Liver (tissue), 9 donors: ENCODE measurements around the gene KIRREL3. TPM values are rescaled to one million over a fixed set of nuclear protein-coding genes. Genes with fewer than 3 reads are reported as not detected.

ENCODE experiments used
- DNase-seq: peaks from one replicate; pipeline ENCODE4 v3.0.0-alpha.2; 2017; ENCODE audit warnings: low spot score
- H3K27ac ChIP-seq, 2 donors: one replicate each; pipeline ENCODE4 v1.7.0; 2013; ENCODE audit warnings: inconsistent platforms in 2 of 2, low read length in 2 of 2, control low read depth in 1 of 2, low read depth in 1 of 2, mild to moderate bottlenecking in 1 of 2
- H3K27me3 ChIP-seq, 4 donors: one replicate each; pipeline versions ENCODE4 v1.6.1 to v1.7.0; 2013; ENCODE audit warnings: low read length in 3 of 4, inconsistent platforms in 1 of 4, mild to moderate bottlenecking in 1 of 4, moderate library complexity in 1 of 4; ENCODE audit not compliant: control insufficient read depth in 4 of 4, insufficient read depth in 4 of 4
- H3K36me3 ChIP-seq, 4 donors: one replicate each; pipeline versions ENCODE4 v1.6.1 to v1.7.0; 2013; ENCODE audit warnings: low read length in 3 of 4, mild to moderate bottlenecking in 3 of 4, low read depth in 1 of 4, moderate library complexity in 1 of 4; ENCODE audit not compliant: control insufficient read depth in 4 of 4, insufficient read depth in 3 of 4
- H3K4me1 ChIP-seq, 4 donors: one replicate each; pipeline versions ENCODE4 v1.6.1 to v1.7.0; 2013; ENCODE audit warnings: low read length in 3 of 4, mild to moderate bottlenecking in 3 of 4, moderate library complexity in 1 of 4; ENCODE audit not compliant: control insufficient read depth in 4 of 4, insufficient read depth in 4 of 4
- H3K4me3 ChIP-seq, 3 donors: one replicate each; pipeline versions ENCODE4 v1.6.1 to v1.7.0; 2013; ENCODE audit warnings: low read length in 3 of 3, control low read depth in 1 of 3, low read depth in 1 of 3, mild to moderate bottlenecking in 1 of 3
- H3K9ac ChIP-seq, 2 donors: one replicate each; pipeline ENCODE4 v1.7.0; 2013; ENCODE audit warnings: low read length in 2 of 2, mild to moderate bottlenecking in 2 of 2, moderate library complexity in 2 of 2, control low read depth in 1 of 2, low read depth in 1 of 2
- H3K9me3 ChIP-seq, 4 donors: one replicate each; pipeline versions ENCODE4 v1.6.1 to v1.7.0; 2013; ENCODE audit warnings: low read length in 3 of 4; ENCODE audit not compliant: control insufficient read depth in 4 of 4
- ATF3 ChIP-seq: IDR thresholded peaks from 2 replicates; pipeline ENCODE4 v1.6.1; 2016; ENCODE audit warnings: antibody characterized with exemption
- CTCF ChIP-seq: fragments of 150-350 bp; IDR thresholded peaks from 2 replicates; pipeline ENCODE4 v1.5.1; 2017; ENCODE audit warnings: improper control_type of control experiment, low read depth, low read length; ENCODE audit not compliant: missing input control
- EGR1 ChIP-seq, 2 donors: IDR thresholded peaks; 2 replicates each; pipeline ENCODE4 v1.6.1; 2016 to 2018; ENCODE audit warnings: antibody characterized with exemption in 2 of 2, low read depth in 2 of 2
- FOXA1 ChIP-seq: IDR thresholded peaks from 2 replicates; pipeline ENCODE4 v1.6.1; 2016; ENCODE audit warnings: antibody characterized with exemption
- FOXA2 ChIP-seq: IDR thresholded peaks from 2 replicates; pipeline ENCODE4 v1.6.1; 2016; ENCODE audit warnings: antibody characterized with exemption
- GABPA ChIP-seq, 2 donors: IDR thresholded peaks in 1 of 2; conservative IDR thresholded peaks in 1 of 2; 2 replicates each; pipeline ENCODE4 v1.6.1; 2016; ENCODE audit warnings: antibody characterized with exemption in 2 of 2, mild to moderate bottlenecking in 1 of 2, moderate library complexity in 1 of 2
- HNF4A ChIP-seq, 2 donors: conservative IDR thresholded peaks; 2 replicates each; pipeline ENCODE4 v1.6.1; 2016; ENCODE audit warnings: antibody characterized with exemption in 2 of 2, mild to moderate bottlenecking in 2 of 2
- HNF4G ChIP-seq: IDR thresholded peaks from 2 replicates; pipeline ENCODE4 v1.6.1; 2016; ENCODE audit warnings: antibody characterized with exemption
- JUND ChIP-seq, 2 donors: IDR thresholded peaks; 2 replicates each; pipeline ENCODE4 v1.6.1; 2016; ENCODE audit warnings: antibody characterized with exemption in 2 of 2
- NR2F2 ChIP-seq: IDR thresholded peaks from 2 replicates; pipeline ENCODE4 v1.6.1; 2016; ENCODE audit warnings: antibody characterized with exemption
- RAD21 ChIP-seq, 2 donors: IDR thresholded peaks; 2 replicates each; pipeline ENCODE4 v1.6.1; 2016; ENCODE audit warnings: antibody characterized with exemption in 2 of 2, mild to moderate bottlenecking in 2 of 2
- REST ChIP-seq: IDR thresholded peaks from 2 replicates; pipeline ENCODE4 v1.6.1; 2016; ENCODE audit warnings: antibody characterized with exemption, mild to moderate bottlenecking
- RXRA ChIP-seq, 2 donors: IDR thresholded peaks; 2 replicates each; pipeline ENCODE4 v1.6.1; 2017 to 2018; ENCODE audit warnings: antibody characterized with exemption in 2 of 2, mild to moderate bottlenecking in 1 of 2
- SP1 ChIP-seq: IDR thresholded peaks from 2 replicates; pipeline ENCODE4 v1.6.1; 2018; ENCODE audit warnings: antibody characterized with exemption, mild to moderate bottlenecking
- TAF1 ChIP-seq: conservative IDR thresholded peaks from 2 replicates; pipeline ENCODE4 v1.6.1; 2016; ENCODE audit warnings: antibody characterized with exemption, mild to moderate bottlenecking
- YY1 ChIP-seq: IDR thresholded peaks from 2 replicates; pipeline ENCODE4 v1.6.1; 2016; ENCODE audit warnings: antibody characterized with exemption, mild to moderate bottlenecking
- ZBTB33 ChIP-seq: IDR thresholded peaks from 2 replicates; pipeline ENCODE4 v1.6.1; 2016; ENCODE audit warnings: antibody characterized with exemption
- WGBS: extraction: QIAGEN DNeasy Blood & Tissue Kit; methylation state at CpG from one replicate; pipeline ENCODE4 v1.1.7; 2013; 5-methylcytosine and 5-hydroxymethylcytosine counted together
- polyA plus RNA-seq, 2 donors: library from polyadenylated mRNA; stranded (reverse) in 1 of 2; unstranded in 1 of 2; fragments of 200-250 nt in 1 of 2; fragments of >200 nt in 1 of 2; fragmentation: Nextera tagmentation in 1 of 2; extraction: Ambion mirVana in 1 of 2; gene quantifications; one replicate each; pipeline versions ENCODE4 v1.2.1 to v1.2.3, GENCODE V29; 2013 to 2015
- total RNA-seq, 2 donors: library from RNA; depleted of rRNA; stranded (reverse); fragments of >200 nt; gene quantifications; one replicate each; pipeline ENCODE4 v1.2.3, GENCODE V29; 2014
- TF ChIP-seq, protein P1 (sequence below): IDR thresholded peaks from 2 replicates; pipeline ENCODE4 v1.6.1; 2016; ENCODE audit warnings: antibody characterized with exemption
- donor health status: healthy.
- donor health status: healthy.
- donor health status: healthy.
- donor health status: healthy.
- donor health status: healthy.

The KIRREL3 gene
- total and polyA plus RNA-seq, 4 donors = 0.03 to 0.29 (median 0.08) TPM; not detected in 1

- TF ChIP-seq, protein P1, sequence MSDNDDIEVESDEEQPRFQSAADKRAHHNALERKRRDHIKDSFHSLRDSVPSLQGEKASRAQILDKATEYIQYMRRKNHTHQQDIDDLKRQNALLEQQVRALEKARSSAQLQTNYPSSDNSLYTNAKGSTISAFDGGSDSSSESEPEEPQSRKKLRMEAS = no peak
- no peak for TF ChIP-seq ATF3
- TF ChIP-seq HNF4A (conservative IDR thresholded peaks at IDR 0.05) = no peak
- TF ChIP-seq EGR1 (IDR thresholded peaks at IDR 0.05; ENCODE audit: low read depth in 2 of 2) = no peak
- TF ChIP-seq NR2F2 = no peak
- TF ChIP-seq TAF1 = no peak
- TF ChIP-seq ZBTB33 = no peak
These were observed 224.5 kb downstream of the KIRREL3 start (continued) for GRCh38 chr11:126776119-126776518.

GRCh38 chr11:126772267-126772666 is 228.3 kb downstream of the KIRREL3 start:
- H3K9ac ChIP-seq = no peak overlapping the region
- no peak for DNase-seq
- H3K27ac ChIP-seq = no peak overlapping the region
- TF ChIP-seq ATF3 (no peak), RXRA (IDR thresholded peaks at IDR 0.05) (no peak), FOXA1 (no peak), JUND (IDR thresholded peaks at IDR 0.05) (no peak), HNF4G (no peak), YY1 (no peak), HNF4A (conservative IDR thresholded peaks at IDR 0.05) (no peak), SP1 (no peak), REST (no peak), TAF1 (no peak), NR2F2 (no peak), CTCF (no peak), EGR1 (IDR thresholded peaks at IDR 0.05; ENCODE audit: low read depth in 2 of 2) (no peak), FOXA2 (no peak), RAD21 (IDR thresholded peaks at IDR 0.05) (no peak), GABPA (IDR thresholded peaks at IDR 0.05 in 1 of 2, conservative IDR thresholded peaks at IDR 0.05 in 1 of 2) (no peak)
- TF ChIP-seq, protein P1 = no peak
- no peaks in the 10 kb centered on the region for H3K27me3 ChIP-seq
- no peaks in the 10 kb centered on the region for H3K4me1 ChIP-seq
- no peaks in the 10 kb centered on the region for H3K9me3 ChIP-seq
- no peak overlapping the region for H3K4me3 ChIP-seq
- no peaks in the 10 kb centered on the region for H3K36me3 ChIP-seq
- 76% methylated on average over 8 of the region's 8 CpGs for WGBS
